Astrocyte (in vitro differentiated cells and primary cell): ENCODE measurements around the gene MICAL1. TPM values are rescaled to one million over a fixed set of nuclear protein-coding genes. Genes with fewer than 3 reads are reported as not detected.

Experiments
- DNase-seq: peaks from one replicate; pipeline ENCODE4 v3.0.0-alpha.2; 2010; ENCODE audit warnings: low read depth
- FAIRE-seq: peaks from 2 replicates; lab custom pipeline; 2011; peaks lifted over from hg19 to GRCh38; lab: Jason Lieb, UNC
- H2AFZ ChIP-seq: 2 replicates; pipeline ENCODE4 v1.6.0; 2012; ENCODE audit warnings: low read depth, low read length, inconsistent platforms
- H3K27ac ChIP-seq: 2 replicates; pipeline ENCODE4 v1.5.1; 2011; ENCODE audit warnings: low read depth, low read length, inconsistent platforms
- H3K27me3 ChIP-seq: 2 replicates; pipeline ENCODE4 v1.6.0; 2011; ENCODE audit warnings: low read length, inconsistent platforms; ENCODE audit not compliant: insufficient read depth
- H3K36me3 ChIP-seq: 2 replicates; pipeline ENCODE4 v1.5.1; 2011; ENCODE audit warnings: low read length, inconsistent platforms; ENCODE audit not compliant: insufficient read depth
- H3K4me1 ChIP-seq: 2 replicates; pipeline ENCODE4 v1.5.1; 2011; ENCODE audit warnings: low read length, inconsistent platforms; ENCODE audit not compliant: insufficient read depth
- H3K4me2 ChIP-seq: 2 replicates; pipeline ENCODE4 v1.6.0; 2012; ENCODE audit warnings: low read length, inconsistent platforms
- H3K4me3 ChIP-seq: 2 replicates; pipeline ENCODE4 v1.5.1; 2011; ENCODE audit warnings: low read depth, mild to moderate bottlenecking, low read length, inconsistent platforms; ENCODE audit not compliant: insufficient read depth
- H3K79me2 ChIP-seq: 2 replicates; pipeline ENCODE4 v1.6.0; 2012; ENCODE audit warnings: mild to moderate bottlenecking, low read length, inconsistent platforms; ENCODE audit not compliant: insufficient read depth
- H3K9ac ChIP-seq: 2 replicates; pipeline ENCODE4 v1.6.0; 2012; ENCODE audit warnings: mild to moderate bottlenecking, low read length, inconsistent platforms
- H3K9me3 ChIP-seq: 2 replicates; pipeline ENCODE4 v1.5.1; 2012; ENCODE audit warnings: low read depth, mild to moderate bottlenecking, low read length, inconsistent platforms; ENCODE audit not compliant: insufficient read depth
- H4K20me1 ChIP-seq: 2 replicates; pipeline ENCODE4 v1.6.0; 2012; ENCODE audit warnings: low read length, inconsistent platforms; ENCODE audit not compliant: insufficient read depth
- H3K27ac Mint-ChIP-seq: one replicate; pipeline ENCODE4 v1.8.0; 2021; ENCODE audit warnings: mild to moderate bottlenecking, mixed read lengths; ENCODE audit not compliant: unreplicated experiment
- H3K27me3 Mint-ChIP-seq: one replicate; pipeline ENCODE4 v1.8.0; 2021; ENCODE audit warnings: low read depth, mixed read lengths; ENCODE audit not compliant: unreplicated experiment
- H3K36me3 Mint-ChIP-seq: one replicate; pipeline ENCODE4 v1.8.0; 2021; ENCODE audit warnings: low read depth, mixed read lengths; ENCODE audit not compliant: unreplicated experiment
- H3K4me1 Mint-ChIP-seq: one replicate; pipeline ENCODE4 v1.8.0; 2021; ENCODE audit warnings: low read depth, mixed read lengths; ENCODE audit not compliant: unreplicated experiment
- H3K4me3 Mint-ChIP-seq: one replicate; pipeline ENCODE4 v1.8.0; 2021; ENCODE audit warnings: mild to moderate bottlenecking, moderate library complexity, mixed read lengths; ENCODE audit not compliant: unreplicated experiment
- H3K9me3 Mint-ChIP-seq: one replicate; pipeline ENCODE4 v1.8.0; 2021; ENCODE audit warnings: mild to moderate bottlenecking, mixed read lengths; ENCODE audit not compliant: unreplicated experiment
- CTCF ChIP-seq: IDR thresholded peaks from 2 replicates; pipeline ENCODE4 v1.5.1; 2011; ENCODE audit warnings: low read depth, mild to moderate bottlenecking, inconsistent platforms, low read length, moderate library complexity; ENCODE audit not compliant: insufficient read depth
- EZH2 ChIP-seq: IDR thresholded peaks from 2 replicates; pipeline ENCODE4 v1.6.1; 2012; ENCODE audit warnings: mild to moderate bottlenecking, low read length, inconsistent platforms; ENCODE audit not compliant: insufficient read depth
- total RNA-seq: library from RNA; stranded (reverse); gene quantifications from 2 replicates; pipeline ENCODE4 v1.2.1, GENCODE V29; 2021

MICAL1 gene
- total RNA-seq, 1 donor from 2014 or later = 57.2 TPM

- FAIRE-seq (no peak), DNase-seq (peak; percentile 36)
- Histone ChIP-seq H3K4me2 (peak overlapping the region; percentile 95), H3K4me3 (peak overlapping the region; percentile 82), H3K27me3 (no peaks in the 10 kb centered on the region), H3K9me3 (no peaks in the 10 kb centered on the region), H3K36me3 (peaks cover 17% of the 10 kb centered on the region), H3K9ac (peak overlapping the region; percentile 84), H3K79me2 (no peaks in the 10 kb centered on the region), H3K27ac (peak overlapping the region; percentile 71), H2AFZ (peak overlapping the region; percentile 87), H4K20me1 (peaks cover 27% of the 10 kb centered on the region), H3K4me1 (peaks cover 6% of the 10 kb centered on the region)
- TF ChIP-seq CTCF (no peak), EZH2 (no peak)
- Mint-ChIP-seq H3K4me3 (peak overlapping the region; percentile 91), H3K4me1 (no peaks in the 10 kb centered on the region), H3K9me3 (no peaks in the 10 kb centered on the region), H3K36me3 (peaks cover 12% of the 10 kb centered on the region), H3K27me3 (no peaks in the 10 kb centered on the region), H3K27ac (peak overlapping the region; percentile 77)
Measured at GRCh38 chr6:109441069-109441816, 14.3 kb downstream of the MICAL1 start.

GRCh38 chr6:109440331-109441068, 15.1 kb downstream of the MICAL1 start, which contains the start of the genes PPIL6 and SMPD2:
TSS of gene PPIL6 (minus strand) at chr6:109440628. CDS start at chr6:109440590, 38 bp downstream.
TSS of gene SMPD2 (plus strand) at chr6:109440724. CDS start at chr6:109441122, 398 bp downstream.
- no peaks in the 10 kb centered on the region for H3K79me2 ChIP-seq
- peaks cover 17% of the 10 kb centered on the region for H3K36me3 ChIP-seq
- TF ChIP-seq CTCF (no peak), EZH2 (no peak)
- peak within 1 kb of the TSS; percentile 71 for H3K27ac ChIP-seq
- H3K4me3 ChIP-seq = peak within 1 kb of the TSS; percentile 82
- no peaks in the 10 kb centered on the region for H3K4me1 Mint-ChIP-seq
- H3K9ac ChIP-seq = peak within 1 kb of the TSS; percentile 84
- H3K27ac Mint-ChIP-seq = peak within 1 kb of the TSS; percentile 77
- H3K9me3 ChIP-seq = no peaks in the 10 kb centered on the region
- H3K27me3 Mint-ChIP-seq = no peaks in the 10 kb centered on the region
- H3K4me3 Mint-ChIP-seq = peak within 1 kb of the TSS; percentile 91
- DNase-seq = peak; percentile 70
- H3K4me1 ChIP-seq = peaks cover 6% of the 10 kb centered on the region
- H3K27me3 ChIP-seq = no peaks in the 10 kb centered on the region
- peaks cover 27% of the 10 kb centered on the region for H4K20me1 ChIP-seq
- peak within 1 kb of the TSS; percentile 95 for H3K4me2 ChIP-seq
- H3K36me3 Mint-ChIP-seq = peaks cover 9% of the 10 kb centered on the region
- H3K9me3 Mint-ChIP-seq = no peaks in the 10 kb centered on the region
- peak within 1 kb of the TSS; percentile 87 for H2AFZ ChIP-seq
- FAIRE-seq = no peak
